ENCODE measurements around the gene MTRF1. TPM values are rescaled to one million over a fixed set of nuclear protein-coding genes. Genes with fewer than 3 reads are reported as not detected.

The MTRF1 gene
- total and polyA plus RNA-seq, 2 of the 4 experiments (the other 2 are of a cell fraction), result 9.7 to 12.4 TPM

DNA sequence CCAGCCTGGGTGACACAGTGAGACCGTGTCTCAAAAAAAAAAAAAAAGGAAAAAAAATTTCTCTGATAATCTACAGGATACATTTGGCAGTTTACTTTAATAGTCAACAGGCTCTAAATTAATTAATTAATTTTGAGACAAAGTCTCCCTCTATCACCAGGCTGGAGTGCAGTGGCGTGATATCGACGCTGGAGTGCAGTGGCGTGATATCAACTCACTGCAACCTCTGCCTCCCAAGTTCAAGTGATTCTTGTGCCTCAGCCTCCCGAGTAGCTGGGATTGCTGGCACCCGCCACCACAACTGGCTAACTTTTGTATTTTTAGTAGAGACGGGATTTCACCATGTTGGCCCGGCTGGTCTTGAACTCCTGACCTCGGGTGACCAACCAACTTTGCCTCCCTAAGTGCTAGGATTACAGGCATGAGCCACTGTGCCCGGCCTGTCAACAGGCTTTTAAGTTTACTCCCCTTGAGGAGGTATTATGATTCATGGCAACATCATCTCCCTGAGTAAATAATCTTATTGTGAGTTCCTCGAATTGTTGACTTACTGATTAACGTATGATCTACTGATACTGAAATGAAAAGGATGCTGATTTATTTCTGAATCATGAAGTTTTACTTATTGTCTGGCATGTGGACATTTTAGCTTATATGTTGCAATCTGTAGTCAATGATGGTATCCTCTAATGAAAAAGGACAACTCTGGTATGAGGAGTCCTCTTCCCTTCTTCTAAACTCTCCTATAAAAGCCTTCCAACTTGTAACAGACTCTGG, 21.3 kb upstream of the MTRF1 start:
- no CpG with 5 or more reads among the region's 13 CpGs for WGBS, 2 experiments (ENCODE audit: extremely low coverage in 2 of 2, insufficient read length in 1 of 2)
- H2AK9ac ChIP-seq (replicated peaks; ENCODE audit: low read depth, low read length, poor library complexity), result no peak overlapping the region
- peak; percentile 92 for ATAC-seq (ENCODE audit: low read depth)
- H3K79me1 ChIP-seq (ENCODE audit: low read depth in 1 of 2, low read length in 2 of 2), result no peaks in the 10 kb centered on the region
- no peaks in the 10 kb centered on the region for H3K9me1 ChIP-seq (ENCODE audit: insufficient read depth, low read length)
- H2BK15ac ChIP-seq (ENCODE audit: low read depth, low read length), result peak overlapping the region; percentile 95
- peak overlapping the region; percentile 83 for H2AK5ac ChIP-seq (ENCODE audit: low read depth, low read length)
- H3K56ac ChIP-seq (ENCODE audit: extremely low read depth, insufficient read depth, low read length), result peak overlapping the region; percentile 33
- dilution Hi-C loops (cut with HindIII; ENCODE audit: low sequenced_read_pairs, unreplicated experiment), result no loop called here
- peak overlapping the region; percentile 69; the same call in 1 of the 2 replicates for H4K5ac ChIP-seq (ENCODE audit: low read depth, low read length)
- H4K20me1 ChIP-seq (ENCODE audit: insufficient read depth, low read length), result no peaks in the 10 kb centered on the region
- peak overlapping the region; percentile 49 to 80 for H4K8ac ChIP-seq (ENCODE audit: low read depth in 2 of 2, low read length in 2 of 2)
- no peak overlapping the region for H3K4me3 ChIP-seq (ENCODE audit: insufficient read depth, low read depth, low read length)
- H3K4me1 ChIP-seq (ENCODE audit: control insufficient read depth, insufficient read depth, low read length), result peaks cover 4% of the 10 kb centered on the region; the same call in 1 of the 2 replicates
- no TSS peak for BruUV-seq (replicated peaks)
- H2BK5ac ChIP-seq (ENCODE audit: low read depth, low read length, poor library complexity, severe bottlenecking), result peak overlapping the region; percentile 93
- in situ Hi-C loops (cut with MboI; ENCODE audit: low sequenced_read_pairs), result no loop called here
- H3K9ac ChIP-seq (ENCODE audit: low read depth, low read length), result no peak overlapping the region
- POLR2A ChIA-PET (ENCODE audit: unreplicated experiment), result no interaction called here
- H3K14ac ChIP-seq (replicated peaks; ENCODE audit: low read depth, low read length), result peak overlapping the region; percentile 89
- 0 out of 2 replicates have a peak, but pooled peaks cover 2% of the 10 kb centered on the region for H3K9me3 ChIP-seq (ENCODE audit: control insufficient read depth, insufficient read depth, low read length)
- H2BK20ac ChIP-seq (ENCODE audit: low read depth, low read length), result peak overlapping the region; percentile 92
- peak overlapping the region; percentile 5; the same call in 1 of the 2 replicates for H3K4me2 ChIP-seq (ENCODE audit: low read depth, low read length)
- H3K4ac ChIP-seq (ENCODE audit: low read depth, low read length), result peak overlapping the region; percentile 87; the same call in 1 of the 2 replicates
- intact Hi-C loops (cut with micrococcal nuclease), result no loop called here
- peak; percentile 88 for DNase-seq
- H3K18ac ChIP-seq (ENCODE audit: low read depth, low read length), result peak overlapping the region; percentile 90; the same call in 1 of the 2 replicates
- H4K91ac ChIP-seq (ENCODE audit: insufficient read depth, low read depth, low read length), result peak overlapping the region; percentile 81
- TF ChIP-seq SMC3 (IDR thresholded peaks at IDR 0.05; ENCODE audit: low read depth, low read length) (no peak), CEBPB (IDR thresholded peaks at IDR 0.05; ENCODE audit: low read depth, low read length) (peak; percentile 97), RCOR1 (IDR thresholded peaks at IDR 0.05; ENCODE audit: insufficient replicate concordance, low read length) (peak; percentile 65), MXI1 (IDR thresholded peaks at IDR 0.05; ENCODE audit: borderline replicate concordance, low read depth, low read length) (no peak), RFX5 (IDR thresholded peaks at IDR 0.05; ENCODE audit: low read depth, low read length) (no peak), BHLHE40 (IDR thresholded peaks at IDR 0.05; ENCODE audit: low read depth, low read length) (peak; percentile 80), FOS (IDR thresholded peaks at IDR 0.05; ENCODE audit: low read depth, low read length) (peak; percentile 21; the same call in 1 of the 2 replicates), MAFK (IDR thresholded peaks at IDR 0.05; ENCODE audit: low read depth, low read length) (peak; percentile 9; the same call in 1 of the 2 replicates), CHD1 (IDR thresholded peaks at IDR 0.05; ENCODE audit: low read depth, low read length) (no peak), NFE2L2 (IDR thresholded peaks at IDR 0.05; ENCODE audit: low read depth, low read length) (no peak)
- TF ChIP-seq, protein P1, sequence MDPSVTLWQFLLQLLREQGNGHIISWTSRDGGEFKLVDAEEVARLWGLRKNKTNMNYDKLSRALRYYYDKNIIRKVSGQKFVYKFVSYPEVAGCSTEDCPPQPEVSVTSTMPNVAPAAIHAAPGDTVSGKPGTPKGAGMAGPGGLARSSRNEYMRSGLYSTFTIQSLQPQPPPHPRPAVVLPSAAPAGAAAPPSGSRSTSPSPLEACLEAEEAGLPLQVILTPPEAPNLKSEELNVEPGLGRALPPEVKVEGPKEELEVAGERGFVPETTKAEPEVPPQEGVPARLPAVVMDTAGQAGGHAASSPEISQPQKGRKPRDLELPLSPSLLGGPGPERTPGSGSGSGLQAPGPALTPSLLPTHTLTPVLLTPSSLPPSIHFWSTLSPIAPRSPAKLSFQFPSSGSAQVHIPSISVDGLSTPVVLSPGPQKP (IDR thresholded peaks at IDR 0.05; ENCODE audit: borderline replicate concordance, low read depth, low read length), result no peak
- TF ChIP-seq, protein P2, sequence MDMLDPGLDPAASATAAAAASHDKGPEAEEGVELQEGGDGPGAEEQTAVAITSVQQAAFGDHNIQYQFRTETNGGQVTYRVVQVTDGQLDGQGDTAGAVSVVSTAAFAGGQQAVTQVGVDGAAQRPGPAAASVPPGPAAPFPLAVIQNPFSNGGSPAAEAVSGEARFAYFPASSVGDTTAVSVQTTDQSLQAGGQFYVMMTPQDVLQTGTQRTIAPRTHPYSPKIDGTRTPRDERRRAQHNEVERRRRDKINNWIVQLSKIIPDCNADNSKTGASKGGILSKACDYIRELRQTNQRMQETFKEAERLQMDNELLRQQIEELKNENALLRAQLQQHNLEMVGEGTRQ (IDR thresholded peaks at IDR 0.05; ENCODE audit: low read depth, low read length), result no peak
- H3K23ac ChIP-seq (ENCODE audit: low read depth, low read length), result peak overlapping the region; percentile 83
- H2AFZ ChIP-seq (replicated peaks; ENCODE audit: low read length, poor library complexity), result no peak overlapping the region
- H3K27ac ChIP-seq (ENCODE audit: insufficient read depth, low read length), result peak overlapping the region; percentile 13; the same call in 1 of the 2 replicates
- H3K36me3 ChIP-seq (ENCODE audit: control insufficient read depth, insufficient read depth, low read length), result no peaks in the 10 kb centered on the region
- H3K27me3 ChIP-seq (ENCODE audit: control insufficient read depth, insufficient read depth, low read length), result no peaks in the 10 kb centered on the region
- CTCF ChIA-PET, result no interaction called here
- peak overlapping the region; percentile 93 for H2BK120ac ChIP-seq (ENCODE audit: low read depth, low read length)

All from IMR-90 (cell line).